ENCODE results near the gene MSH5. TPM values are rescaled to one million over a fixed set of nuclear protein-coding genes. Genes with fewer than 3 reads are reported as not detected.

Gene MSH5
- total and polyA plus RNA-seq, 2 experiments from 2014 or later = 12.1 to 23.9 TPM

DNA sequence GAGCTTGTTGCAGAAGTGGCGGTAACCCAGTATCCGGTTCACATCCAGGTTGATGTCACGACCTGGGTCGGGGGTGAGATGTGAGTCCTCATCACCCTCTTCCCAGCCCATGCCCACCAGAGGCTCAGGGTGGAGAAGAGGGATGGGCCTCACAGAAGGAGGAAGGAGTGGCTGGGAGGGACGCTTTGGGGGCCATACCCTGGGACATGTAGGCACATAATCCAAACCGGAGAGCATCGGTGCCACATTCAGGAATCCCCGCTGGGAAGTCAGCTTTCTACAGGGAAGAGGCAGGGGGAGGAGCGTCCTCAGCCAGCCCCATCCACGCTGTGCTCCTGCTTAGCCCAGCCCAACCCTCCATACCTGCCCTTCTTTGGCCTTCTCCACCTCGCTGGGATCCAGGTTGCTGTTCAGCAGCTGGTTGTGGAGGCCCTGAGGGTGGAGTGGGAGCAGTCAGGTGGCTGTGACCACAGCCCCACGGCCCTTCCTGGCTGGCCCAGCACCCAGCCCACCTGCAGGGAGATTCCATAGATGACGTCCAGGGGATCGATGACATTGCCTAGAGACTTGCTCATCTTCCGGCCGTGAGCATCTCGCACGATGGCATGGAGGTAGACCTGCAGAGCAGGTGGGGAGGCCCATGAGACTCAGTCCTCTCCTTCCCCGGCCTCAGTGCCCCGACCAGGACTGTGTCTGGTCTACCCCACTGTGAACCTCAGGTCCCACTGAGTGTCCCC, 40.9 kb downstream of the MSH5 start (continued):
- TF ChIP-seq ZNF331 (CRISPR knock-in tag; IDR thresholded peaks at IDR 0.05; ENCODE audit: low read depth) = no peak

DNA sequence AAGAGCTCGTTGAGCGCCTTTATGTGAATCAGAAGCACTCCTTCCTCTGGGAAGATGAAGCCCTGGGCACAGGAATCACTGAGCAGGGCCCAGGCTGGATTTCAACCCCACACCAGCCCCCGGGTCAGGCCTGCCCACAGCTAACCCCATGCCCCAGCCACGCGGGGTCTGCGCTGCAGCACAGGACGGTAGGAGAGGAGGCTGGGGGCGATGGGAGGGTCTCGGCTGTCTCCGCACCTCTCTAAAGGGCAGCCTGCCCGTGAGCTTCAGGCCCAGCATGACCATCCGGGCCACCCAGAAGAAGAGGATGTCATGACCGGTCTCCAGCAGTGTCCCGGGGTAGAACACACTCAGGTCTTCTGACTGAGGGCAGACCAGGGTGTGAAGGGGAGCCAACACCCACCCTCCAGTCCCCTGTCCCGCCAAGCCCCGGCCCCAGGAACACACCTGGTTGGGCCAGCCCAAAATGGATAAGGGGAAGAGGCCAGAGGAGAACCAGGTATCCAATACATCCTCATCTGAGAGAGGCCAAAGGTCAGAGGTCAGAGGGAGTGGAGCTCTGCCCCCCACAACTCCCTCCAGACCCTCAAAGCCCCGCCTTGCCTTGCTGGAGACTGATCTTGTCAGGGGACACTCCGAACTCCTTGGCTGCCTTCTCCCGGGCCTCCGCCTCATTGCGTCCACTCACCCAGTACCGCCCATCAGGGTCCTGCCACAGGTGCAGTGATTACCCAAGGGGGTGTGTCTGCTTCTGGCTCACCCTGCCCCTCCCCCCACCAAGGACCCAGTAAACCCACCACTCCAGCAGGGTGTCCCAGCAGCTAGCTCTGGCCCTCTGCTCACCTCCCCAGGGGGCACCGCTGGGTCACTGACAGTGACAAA, 41.7 kb downstream of the MSH5 start:
- Mint-ChIP-seq H3K9me3 (no peaks in the 10 kb centered on the region), H3K4me1 (no peaks in the 10 kb centered on the region), H3K36me3 (ENCODE audit: low read depth) (peaks cover 54% of the 10 kb centered on the region), H3K4me3 (no peak overlapping the region), H3K27ac (no peak overlapping the region), H3K27me3 (ENCODE audit: insufficient read depth, low read depth, poor library complexity) (peaks cover 13% of the 10 kb centered on the region)
- ATAC-seq = no peak
- Histone ChIP-seq H4K20me1 (replicated peaks; ENCODE audit: insufficient read depth) (no peaks in the 10 kb centered on the region; the same call in 1 of the 2 replicates), H3F3A (replicated peaks; ENCODE audit: low read depth) (peaks cover 4% of the 10 kb centered on the region; the same call in 1 of the 2 replicates), H3K4me3 (no peak overlapping the region), H2AFZ (no peak overlapping the region), H3K4me2 (no peak overlapping the region), H3K79me2 (replicated peaks; ENCODE audit: insufficient read depth) (no peaks in the 10 kb centered on the region), H3K4me1 (ENCODE audit: insufficient read depth) (no peaks in the 10 kb centered on the region), H3K27me3 (ENCODE audit: insufficient read depth) (no peaks in the 10 kb centered on the region), H3K27ac (ENCODE audit: low read depth) (no peak overlapping the region), H3K36me3 (ENCODE audit: insufficient read depth) (no peaks in the 10 kb centered on the region; the same call in 1 of the 2 replicates), H3K9me2 (ENCODE audit: insufficient read depth) (no peaks in the 10 kb centered on the region)
- no peak for DNase-seq (ENCODE audit: low spot score)
- TF ChIP-seq ZNF331 (CRISPR knock-in tag; IDR thresholded peaks at IDR 0.05; ENCODE audit: low read depth) (no peak), POLR2AphosphoS5 (IDR thresholded peaks at IDR 0.05; ENCODE audit: low read depth) (no peak), STAT1 (IDR thresholded peaks at IDR 0.05; ENCODE audit: unreplicated experiment) (no peak), JUNB (IDR thresholded peaks at IDR 0.05; ENCODE audit: unreplicated experiment) (no peak), EZH2 (IDR thresholded peaks at IDR 0.05; ENCODE audit: low read depth, unreplicated experiment) (no peak), EZH2phosphoT487 (IDR thresholded peaks at IDR 0.05; ENCODE audit: unreplicated experiment) (no peak), NANOG (IDR thresholded peaks at IDR 0.05; ENCODE audit: borderline replicate concordance) (no peak), CREB1 (CRISPR knock-in tag; IDR thresholded peaks at IDR 0.05; ENCODE audit: low read depth) (no peak), ZNF114 (CRISPR knock-in tag; IDR thresholded peaks at IDR 0.05) (no peak)
- TF ChIP-seq, protein P1, sequence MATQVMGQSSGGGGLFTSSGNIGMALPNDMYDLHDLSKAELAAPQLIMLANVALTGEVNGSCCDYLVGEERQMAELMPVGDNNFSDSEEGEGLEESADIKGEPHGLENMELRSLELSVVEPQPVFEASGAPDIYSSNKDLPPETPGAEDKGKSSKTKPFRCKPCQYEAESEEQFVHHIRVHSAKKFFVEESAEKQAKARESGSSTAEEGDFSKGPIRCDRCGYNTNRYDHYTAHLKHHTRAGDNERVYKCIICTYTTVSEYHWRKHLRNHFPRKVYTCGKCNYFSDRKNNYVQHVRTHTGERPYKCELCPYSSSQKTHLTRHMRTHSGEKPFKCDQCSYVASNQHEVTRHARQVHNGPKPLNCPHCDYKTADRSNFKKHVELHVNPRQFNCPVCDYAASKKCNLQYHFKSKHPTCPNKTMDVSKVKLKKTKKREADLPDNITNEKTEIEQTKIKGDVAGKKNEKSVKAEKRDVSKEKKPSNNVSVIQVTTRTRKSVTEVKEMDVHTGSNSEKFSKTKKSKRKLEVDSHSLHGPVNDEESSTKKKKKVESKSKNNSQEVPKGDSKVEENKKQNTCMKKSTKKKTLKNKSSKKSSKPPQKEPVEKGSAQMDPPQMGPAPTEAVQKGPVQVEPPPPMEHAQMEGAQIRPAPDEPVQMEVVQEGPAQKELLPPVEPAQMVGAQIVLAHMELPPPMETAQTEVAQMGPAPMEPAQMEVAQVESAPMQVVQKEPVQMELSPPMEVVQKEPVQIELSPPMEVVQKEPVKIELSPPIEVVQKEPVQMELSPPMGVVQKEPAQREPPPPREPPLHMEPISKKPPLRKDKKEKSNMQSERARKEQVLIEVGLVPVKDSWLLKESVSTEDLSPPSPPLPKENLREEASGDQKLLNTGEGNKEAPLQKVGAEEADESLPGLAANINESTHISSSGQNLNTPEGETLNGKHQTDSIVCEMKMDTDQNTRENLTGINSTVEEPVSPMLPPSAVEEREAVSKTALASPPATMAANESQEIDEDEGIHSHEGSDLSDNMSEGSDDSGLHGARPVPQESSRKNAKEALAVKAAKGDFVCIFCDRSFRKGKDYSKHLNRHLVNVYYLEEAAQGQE (IDR thresholded peaks at IDR 0.05; ENCODE audit: unreplicated experiment) = no peak
- TF ChIP-seq, protein P2, sequence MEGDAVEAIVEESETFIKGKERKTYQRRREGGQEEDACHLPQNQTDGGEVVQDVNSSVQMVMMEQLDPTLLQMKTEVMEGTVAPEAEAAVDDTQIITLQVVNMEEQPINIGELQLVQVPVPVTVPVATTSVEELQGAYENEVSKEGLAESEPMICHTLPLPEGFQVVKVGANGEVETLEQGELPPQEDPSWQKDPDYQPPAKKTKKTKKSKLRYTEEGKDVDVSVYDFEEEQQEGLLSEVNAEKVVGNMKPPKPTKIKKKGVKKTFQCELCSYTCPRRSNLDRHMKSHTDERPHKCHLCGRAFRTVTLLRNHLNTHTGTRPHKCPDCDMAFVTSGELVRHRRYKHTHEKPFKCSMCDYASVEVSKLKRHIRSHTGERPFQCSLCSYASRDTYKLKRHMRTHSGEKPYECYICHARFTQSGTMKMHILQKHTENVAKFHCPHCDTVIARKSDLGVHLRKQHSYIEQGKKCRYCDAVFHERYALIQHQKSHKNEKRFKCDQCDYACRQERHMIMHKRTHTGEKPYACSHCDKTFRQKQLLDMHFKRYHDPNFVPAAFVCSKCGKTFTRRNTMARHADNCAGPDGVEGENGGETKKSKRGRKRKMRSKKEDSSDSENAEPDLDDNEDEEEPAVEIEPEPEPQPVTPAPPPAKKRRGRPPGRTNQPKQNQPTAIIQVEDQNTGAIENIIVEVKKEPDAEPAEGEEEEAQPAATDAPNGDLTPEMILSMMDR (conservative IDR thresholded peaks at IDR 0.05; ENCODE audit: low read depth in 2 of 2) = no peak
- TF ChIP-seq, protein P3, sequence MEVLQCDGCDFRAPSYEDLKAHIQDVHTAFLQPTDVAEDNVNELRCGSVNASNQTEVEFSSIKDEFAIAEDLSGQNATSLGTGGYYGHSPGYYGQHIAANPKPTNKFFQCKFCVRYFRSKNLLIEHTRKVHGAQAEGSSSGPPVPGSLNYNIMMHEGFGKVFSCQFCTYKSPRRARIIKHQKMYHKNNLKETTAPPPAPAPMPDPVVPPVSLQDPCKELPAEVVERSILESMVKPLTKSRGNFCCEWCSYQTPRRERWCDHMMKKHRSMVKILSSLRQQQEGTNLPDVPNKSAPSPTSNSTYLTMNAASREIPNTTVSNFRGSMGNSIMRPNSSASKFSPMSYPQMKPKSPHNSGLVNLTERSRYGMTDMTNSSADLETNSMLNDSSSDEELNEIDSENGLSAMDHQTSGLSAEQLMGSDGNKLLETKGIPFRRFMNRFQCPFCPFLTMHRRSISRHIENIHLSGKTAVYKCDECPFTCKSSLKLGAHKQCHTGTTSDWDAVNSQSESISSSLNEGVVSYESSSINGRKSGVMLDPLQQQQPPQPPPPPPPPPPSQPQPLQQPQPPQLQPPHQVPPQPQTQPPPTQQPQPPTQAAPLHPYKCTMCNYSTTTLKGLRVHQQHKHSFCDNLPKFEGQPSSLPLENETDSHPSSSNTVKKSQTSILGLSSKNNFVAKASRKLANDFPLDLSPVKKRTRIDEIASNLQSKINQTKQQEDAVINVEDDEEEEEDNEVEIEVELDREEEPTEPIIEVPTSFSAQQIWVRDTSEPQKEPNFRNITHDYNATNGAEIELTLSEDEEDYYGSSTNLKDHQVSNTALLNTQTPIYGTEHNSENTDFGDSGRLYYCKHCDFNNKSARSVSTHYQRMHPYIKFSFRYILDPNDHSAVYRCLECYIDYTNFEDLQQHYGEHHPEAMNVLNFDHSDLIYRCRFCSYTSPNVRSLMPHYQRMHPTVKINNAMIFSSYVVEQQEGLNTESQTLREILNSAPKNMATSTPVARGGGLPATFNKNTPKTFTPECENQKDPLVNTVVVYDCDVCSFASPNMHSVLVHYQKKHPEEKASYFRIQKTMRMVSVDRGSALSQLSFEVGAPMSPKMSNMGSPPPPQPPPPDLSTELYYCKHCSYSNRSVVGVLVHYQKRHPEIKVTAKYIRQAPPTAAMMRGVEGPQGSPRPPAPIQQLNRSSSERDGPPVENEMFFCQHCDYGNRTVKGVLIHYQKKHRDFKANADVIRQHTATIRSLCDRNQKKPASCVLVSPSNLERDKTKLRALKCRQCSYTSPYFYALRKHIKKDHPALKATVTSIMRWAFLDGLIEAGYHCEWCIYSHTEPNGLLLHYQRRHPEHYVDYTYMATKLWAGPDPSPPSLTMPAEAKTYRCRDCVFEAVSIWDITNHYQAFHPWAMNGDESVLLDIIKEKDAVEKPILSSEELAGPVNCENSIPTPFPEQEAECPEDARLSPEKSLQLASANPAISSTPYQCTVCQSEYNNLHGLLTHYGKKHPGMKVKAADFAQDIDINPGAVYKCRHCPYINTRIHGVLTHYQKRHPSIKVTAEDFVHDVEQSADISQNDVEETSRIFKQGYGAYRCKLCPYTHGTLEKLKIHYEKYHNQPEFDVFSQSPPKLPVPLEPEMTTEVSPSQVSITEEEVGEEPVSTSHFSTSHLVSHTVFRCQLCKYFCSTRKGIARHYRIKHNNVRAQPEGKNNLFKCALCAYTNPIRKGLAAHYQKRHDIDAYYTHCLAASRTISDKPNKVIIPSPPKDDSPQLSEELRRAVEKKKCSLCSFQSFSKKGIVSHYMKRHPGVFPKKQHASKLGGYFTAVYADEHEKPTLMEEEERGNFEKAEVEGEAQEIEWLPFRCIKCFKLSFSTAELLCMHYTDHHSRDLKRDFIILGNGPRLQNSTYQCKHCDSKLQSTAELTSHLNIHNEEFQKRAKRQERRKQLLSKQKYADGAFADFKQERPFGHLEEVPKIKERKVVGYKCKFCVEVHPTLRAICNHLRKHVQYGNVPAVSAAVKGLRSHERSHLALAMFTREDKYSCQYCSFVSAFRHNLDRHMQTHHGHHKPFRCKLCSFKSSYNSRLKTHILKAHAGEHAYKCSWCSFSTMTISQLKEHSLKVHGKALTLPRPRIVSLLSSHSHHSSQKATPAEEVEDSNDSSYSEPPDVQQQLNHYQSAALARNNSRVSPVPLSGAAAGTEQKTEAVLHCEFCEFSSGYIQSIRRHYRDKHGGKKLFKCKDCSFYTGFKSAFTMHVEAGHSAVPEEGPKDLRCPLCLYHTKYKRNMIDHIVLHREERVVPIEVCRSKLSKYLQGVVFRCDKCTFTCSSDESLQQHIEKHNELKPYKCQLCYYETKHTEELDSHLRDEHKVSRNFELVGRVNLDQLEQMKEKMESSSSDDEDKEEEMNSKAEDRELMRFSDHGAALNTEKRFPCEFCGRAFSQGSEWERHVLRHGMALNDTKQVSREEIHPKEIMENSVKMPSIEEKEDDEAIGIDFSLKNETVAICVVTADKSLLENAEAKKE (CRISPR knock-in tag; IDR thresholded peaks at IDR 0.05) = no peak
